Measurements from ENCODE around the gene YPEL2.

- no peak for TF ChIP-seq CTCF (IDR thresholded peaks at IDR 0.05)
- TF ChIP-seq POLR2AphosphoS5 (IDR thresholded peaks at IDR 0.05; ENCODE audit: low read depth, low read length) = no peak
Observed at GRCh38 chr17:59331129-59331928, at the start of gene YPEL2.

All from Panc1 (cell line).